ENCODE measurements around the gene G6PC2. TPM values are rescaled to one million over a fixed set of nuclear protein-coding genes. Genes with fewer than 3 reads are reported as not detected.

The G6PC2 gene
- total RNA-seq, 4 donors from 2014 or later, result 0.59 TPM; not detected in 3

DNA sequence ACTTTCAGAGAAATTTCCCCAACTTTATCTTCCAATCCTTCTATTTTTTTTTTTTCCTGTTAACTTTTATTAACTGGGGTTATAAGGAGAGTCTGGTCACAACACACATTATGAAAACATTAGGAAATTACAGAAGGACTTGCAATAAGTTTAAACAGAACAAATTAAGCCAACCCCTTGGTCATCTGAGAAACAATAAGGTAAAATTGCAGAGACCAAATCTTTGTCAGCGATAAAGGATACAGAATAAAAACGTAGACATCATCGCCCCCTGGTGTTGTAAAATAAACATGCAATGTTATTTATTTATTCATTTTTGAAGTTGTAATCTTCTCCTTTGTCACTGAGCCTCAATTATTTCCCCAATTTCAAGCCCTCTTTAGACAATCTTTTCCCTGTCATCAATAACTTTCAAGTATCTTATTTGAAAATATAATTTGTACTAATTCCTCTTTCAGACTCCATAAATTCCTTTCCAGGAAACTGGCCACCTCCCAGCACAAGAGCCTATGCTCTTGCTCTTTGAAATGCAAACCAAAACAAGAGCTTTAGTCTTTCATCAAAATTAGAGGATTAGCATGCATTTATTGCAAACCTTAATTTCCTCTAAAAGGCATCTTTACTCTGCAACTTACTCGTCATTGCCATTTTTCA is 19.5 kb downstream of the G6PC2 start:
- Histone ChIP-seq H3K4me1 (no peaks in the 10 kb centered on the region), H3K27ac (no peak overlapping the region), H3K36me3 (no peaks in the 10 kb centered on the region), H3K27me3 (no peaks in the 10 kb centered on the region), H3K4me3 (no peak overlapping the region), H3K9me3 (peaks cover 0 to 4% (median 0%) of the 10 kb centered on the region in 3 donors)
- ATAC-seq, result no peak
- TF ChIP-seq EP300 (IDR thresholded peaks at IDR 0.05), result no peak
- TF ChIP-seq, protein P1, sequence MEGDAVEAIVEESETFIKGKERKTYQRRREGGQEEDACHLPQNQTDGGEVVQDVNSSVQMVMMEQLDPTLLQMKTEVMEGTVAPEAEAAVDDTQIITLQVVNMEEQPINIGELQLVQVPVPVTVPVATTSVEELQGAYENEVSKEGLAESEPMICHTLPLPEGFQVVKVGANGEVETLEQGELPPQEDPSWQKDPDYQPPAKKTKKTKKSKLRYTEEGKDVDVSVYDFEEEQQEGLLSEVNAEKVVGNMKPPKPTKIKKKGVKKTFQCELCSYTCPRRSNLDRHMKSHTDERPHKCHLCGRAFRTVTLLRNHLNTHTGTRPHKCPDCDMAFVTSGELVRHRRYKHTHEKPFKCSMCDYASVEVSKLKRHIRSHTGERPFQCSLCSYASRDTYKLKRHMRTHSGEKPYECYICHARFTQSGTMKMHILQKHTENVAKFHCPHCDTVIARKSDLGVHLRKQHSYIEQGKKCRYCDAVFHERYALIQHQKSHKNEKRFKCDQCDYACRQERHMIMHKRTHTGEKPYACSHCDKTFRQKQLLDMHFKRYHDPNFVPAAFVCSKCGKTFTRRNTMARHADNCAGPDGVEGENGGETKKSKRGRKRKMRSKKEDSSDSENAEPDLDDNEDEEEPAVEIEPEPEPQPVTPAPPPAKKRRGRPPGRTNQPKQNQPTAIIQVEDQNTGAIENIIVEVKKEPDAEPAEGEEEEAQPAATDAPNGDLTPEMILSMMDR (IDR thresholded peaks at IDR 0.05), result peak; percentile 34 to 62 (median 58)
- whole genome bisulfite sequencing, 2 donors (ENCODE audit: low coverage in 1 of 2), result 13 to 16% methylated on average over 4 of the region's 4 CpGs

DNA sequence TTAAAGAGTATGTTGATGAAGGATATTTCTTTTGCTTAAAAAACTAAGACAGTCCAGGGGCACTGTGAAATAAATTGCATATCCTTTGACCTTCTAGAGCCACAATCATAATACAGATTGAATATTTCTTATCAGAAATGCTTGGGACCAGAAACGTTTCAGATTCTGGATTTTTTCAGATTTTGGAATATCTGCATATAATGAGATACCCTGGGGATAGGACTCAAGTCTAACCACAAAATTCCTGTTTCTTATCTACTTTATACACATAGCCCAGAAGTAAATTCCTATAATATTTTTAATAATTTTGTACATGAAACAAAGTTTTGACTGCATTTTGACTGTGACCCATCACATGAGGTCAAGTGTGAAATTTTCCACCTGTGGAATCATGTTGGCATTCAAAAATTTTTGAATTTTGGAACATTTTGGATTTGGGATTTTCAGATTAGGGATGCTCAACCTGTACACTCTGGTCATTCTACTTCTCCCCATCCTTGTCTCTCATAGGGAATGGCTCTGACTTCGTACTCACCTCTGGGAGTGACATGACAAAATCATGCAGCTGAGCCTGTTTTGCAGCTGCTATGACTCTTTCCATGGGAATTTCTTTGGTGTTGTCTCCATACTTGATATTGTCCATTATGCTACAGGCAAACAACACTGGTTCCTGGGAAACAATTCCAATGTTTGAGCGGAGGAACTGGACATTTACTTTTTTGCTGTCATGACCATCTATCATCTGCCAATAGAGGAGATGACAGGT is 25.7 kb downstream of the G6PC2 start:
- no peak overlapping the region for H3K4me3 ChIP-seq
- no peaks in the 10 kb centered on the region for H3K27me3 ChIP-seq
- ATAC-seq, result no peak
- H3K36me3 ChIP-seq, result no peaks in the 10 kb centered on the region
- no peak overlapping the region for H3K27ac ChIP-seq
- 79 to 86% methylated on average over 3 of the region's 3 CpGs for WGBS, 2 donors (ENCODE audit: low coverage in 1 of 2)
- H3K4me1 ChIP-seq, result no peaks in the 10 kb centered on the region
- TF ChIP-seq POLR2A (IDR thresholded peaks at IDR 0.05) (no peak), EP300 (IDR thresholded peaks at IDR 0.05) (no peak), POLR2AphosphoS5 (IDR thresholded peaks at IDR 0.05) (no peak)
- TF ChIP-seq, protein P1 (IDR thresholded peaks at IDR 0.05), result no peak
- H3K9me3 ChIP-seq, result no peaks in the 10 kb centered on the region

GRCh38 chr2:168928113-168928831 is 27.2 kb downstream of the G6PC2 start:
- Histone ChIP-seq H3K4me1 (no peaks in the 10 kb centered on the region), H3K9me3 (no peaks in the 10 kb centered on the region), H3K27ac (no peak overlapping the region), H3K4me3 (no peak overlapping the region), H3K36me3 (no peaks in the 10 kb centered on the region), H3K27me3 (no peaks in the 10 kb centered on the region)
- no peak for TF ChIP-seq POLR2AphosphoS5 (IDR thresholded peaks at IDR 0.05)
- no peak for TF ChIP-seq EP300 (IDR thresholded peaks at IDR 0.05)
- no peak for TF ChIP-seq POLR2A (IDR thresholded peaks at IDR 0.05)
- TF ChIP-seq, protein P1 (IDR thresholded peaks at IDR 0.05), result no peak
- 81 to 94% methylated on average over 2 to 3 of the region's 3 CpGs for WGBS, 2 donors (ENCODE audit: low coverage in 1 of 2)
- no peak for ATAC-seq

DNA sequence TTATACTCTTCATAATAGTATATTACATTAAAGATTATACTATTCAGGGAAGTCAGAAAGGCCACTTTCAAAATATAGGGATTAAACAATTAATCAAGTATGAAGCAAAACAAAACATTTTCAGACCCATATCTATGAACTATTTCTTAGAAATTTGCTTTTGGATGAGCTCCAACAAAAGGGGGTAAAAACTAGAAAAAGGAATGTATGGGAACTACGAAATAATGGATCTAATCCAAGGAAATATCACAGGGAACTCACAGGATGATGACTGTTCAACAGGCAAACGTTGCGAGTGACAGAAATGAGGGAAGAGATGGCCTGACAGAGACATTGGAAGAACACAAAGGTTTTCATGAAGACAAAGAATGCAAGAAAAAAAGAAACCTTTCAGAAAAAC is 27.9 kb downstream of the G6PC2 start:
- no peak for ATAC-seq
- H3K4me1 ChIP-seq, result no peaks in the 10 kb centered on the region
- no peaks in the 10 kb centered on the region for H3K9me3 ChIP-seq
- WGBS, 2 donors (ENCODE audit: low coverage in 1 of 2), result 33 to 46% methylated on average over 3 of the region's 3 CpGs
- no peaks in the 10 kb centered on the region for H3K27me3 ChIP-seq
- H3K27ac ChIP-seq, result no peak overlapping the region
- no peaks in the 10 kb centered on the region for H3K36me3 ChIP-seq
- no peak overlapping the region for H3K4me3 ChIP-seq
- TF ChIP-seq POLR2A (IDR thresholded peaks at IDR 0.05) (no peak), EP300 (IDR thresholded peaks at IDR 0.05) (no peak), POLR2AphosphoS5 (IDR thresholded peaks at IDR 0.05) (no peak)
- TF ChIP-seq, protein P1 (IDR thresholded peaks at IDR 0.05), result no peak

Data from gastroesophageal sphincter (tissue), 4 donors.